ENCODE data around the gene SLITRK3.
"Not testable (repeated sequence)": the region's sequence is repeated elsewhere in the genome, so short reads cannot be mapped to it uniquely, and the experiment has no call there.

SLITRK3 gene

DNA sequence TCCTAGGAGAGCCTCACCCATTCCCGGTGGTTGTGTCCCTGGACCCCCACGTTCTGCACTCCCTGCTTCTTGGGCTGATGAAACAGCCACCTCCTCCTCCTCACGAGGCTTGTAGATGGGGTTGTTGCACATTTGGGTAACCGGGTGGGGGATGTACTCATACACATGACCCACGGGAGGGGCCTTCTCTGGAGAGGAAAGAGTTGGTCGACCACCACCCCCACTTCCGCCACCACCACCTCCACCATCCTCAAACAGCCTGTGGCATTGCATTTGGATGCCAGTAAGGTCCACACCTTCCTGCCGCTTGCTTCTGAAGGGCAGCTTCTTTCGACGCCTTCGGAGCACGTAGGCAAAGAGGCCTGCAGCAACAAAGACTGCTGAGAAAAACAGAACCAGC, 7.7 kb downstream of the SLITRK3 start:
- DNase-seq = no peak

DNA sequence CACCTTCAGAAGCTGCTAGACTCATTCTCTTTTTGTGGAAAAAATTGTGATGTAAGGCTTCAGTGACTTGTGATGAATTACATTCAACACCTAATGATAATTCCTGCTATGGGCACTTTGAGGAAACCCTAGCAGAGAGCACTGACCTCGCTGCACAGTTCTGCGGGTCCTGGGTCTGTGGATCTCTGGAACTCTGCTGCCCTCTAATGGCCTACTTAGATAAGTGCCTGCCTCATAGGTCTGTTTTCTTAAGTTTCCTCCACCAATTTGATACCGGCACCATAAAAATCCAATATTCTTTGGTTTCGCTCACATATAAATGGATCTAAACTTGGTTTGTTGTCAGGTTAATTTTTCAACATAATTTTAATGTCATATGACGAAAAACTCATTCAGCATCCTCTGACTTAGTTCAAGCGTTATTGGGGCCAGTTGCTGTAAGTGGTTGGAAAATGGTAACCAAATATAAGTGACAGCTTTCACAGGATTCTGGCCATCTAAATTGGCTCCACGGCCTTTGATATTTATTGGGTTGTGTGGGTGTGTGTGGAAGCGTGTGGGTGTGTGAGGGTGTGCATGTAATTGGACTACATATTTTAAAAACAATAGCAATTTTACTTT, 10.4 kb downstream of the SLITRK3 start:
- DNase-seq = no peak

- no peak for DNase-seq
Observed at GRCh38 chr3:165181556-165181955, 14.6 kb downstream of the SLITRK3 start.

DNA sequence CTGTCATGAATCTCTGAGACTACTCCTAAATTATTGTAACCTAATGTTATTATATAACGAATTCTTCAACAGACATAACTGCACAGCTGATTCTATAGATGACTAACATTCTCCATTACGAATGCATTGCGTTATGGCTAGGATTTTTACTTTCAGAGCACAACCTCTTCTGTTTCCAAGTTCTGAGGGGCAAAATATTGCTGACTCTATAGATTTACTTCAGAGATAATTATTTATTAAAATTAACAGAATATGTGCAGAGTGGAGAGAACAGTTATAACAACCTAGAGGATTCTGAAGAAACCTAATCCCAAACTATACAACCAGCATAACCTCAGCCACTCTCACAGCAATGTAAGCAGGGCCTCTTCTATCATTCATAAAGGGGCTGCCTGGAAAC, 25.9 kb downstream of the SLITRK3 start:
- DNase-seq = no peak

DNA sequence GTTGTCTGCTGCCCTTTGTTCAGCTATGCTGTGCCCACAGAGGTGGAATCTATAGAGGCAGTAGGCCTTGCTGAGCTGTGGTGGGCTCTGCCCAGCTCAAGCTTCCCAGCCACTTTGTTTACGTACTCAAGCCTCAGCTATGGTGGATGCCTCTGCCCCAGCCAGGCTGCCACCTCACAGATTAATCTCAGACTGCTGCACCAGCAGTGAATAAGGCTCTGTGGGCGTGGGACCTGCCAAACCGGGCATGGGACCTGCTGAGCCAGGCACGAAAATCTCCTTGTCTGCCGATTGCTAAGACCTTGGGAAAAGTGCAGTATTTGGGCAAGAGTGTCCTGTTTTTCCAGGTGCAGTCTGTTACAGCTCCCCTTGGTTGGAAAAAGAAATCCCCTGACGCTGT, 26.8 kb downstream of the SLITRK3 start:
- DNase-seq = no peak

DNA sequence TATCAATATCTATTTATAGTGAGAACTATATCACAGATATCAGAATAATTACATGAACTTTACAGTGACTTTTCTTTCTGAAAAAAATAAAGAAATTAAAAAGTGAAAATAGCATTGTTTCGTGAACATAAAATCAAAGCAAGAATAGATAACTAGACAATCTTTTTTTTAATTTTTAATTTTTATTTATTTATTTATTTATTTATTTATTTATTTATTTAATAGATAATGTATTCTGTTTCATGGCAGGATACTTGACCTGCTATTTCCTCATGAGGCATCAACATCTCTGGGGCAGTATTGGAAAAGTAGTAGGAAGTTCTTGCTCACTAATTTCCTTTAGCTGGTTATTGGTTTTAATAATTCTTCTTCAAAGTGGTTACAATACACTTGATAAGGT, 33.3 kb downstream of the SLITRK3 start:
- DNase-seq = no peak

GRCh38 chr3:165159760-165160421, 36.3 kb downstream of the SLITRK3 start:
- DNase-seq = no peak

- no peak for DNase-seq
Observed at GRCh38 chr3:165158011-165158410, 38.2 kb downstream of the SLITRK3 start.

DNA sequence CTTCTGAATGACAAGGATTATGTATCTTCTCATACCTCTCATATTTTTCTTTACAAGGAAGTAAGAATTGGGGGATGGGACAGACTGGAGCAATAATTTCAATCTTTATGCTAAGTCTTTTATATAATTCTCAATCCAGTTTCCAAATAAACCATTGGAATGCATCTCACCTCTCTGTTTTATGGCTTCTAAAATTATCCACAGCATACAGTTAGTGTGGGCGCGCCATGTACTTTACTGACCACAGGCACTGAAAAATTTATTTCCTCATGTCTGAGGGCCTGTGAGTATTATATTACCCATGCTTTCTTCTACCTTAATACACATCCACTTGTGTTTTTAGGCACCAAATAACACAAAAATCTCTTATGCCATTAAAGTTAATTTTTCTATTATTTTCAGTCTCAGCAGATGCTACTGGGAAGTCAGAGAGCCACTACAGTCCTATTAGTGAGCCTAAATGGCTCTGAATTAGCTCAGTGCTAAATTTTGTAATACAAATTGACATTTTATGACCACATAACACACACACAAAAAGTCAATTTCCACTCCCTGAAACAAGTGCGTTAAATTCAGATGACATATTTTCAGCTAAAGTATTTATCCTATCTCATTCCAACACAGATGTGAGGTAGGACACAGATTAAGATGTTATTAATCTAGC, 39.3 kb downstream of the SLITRK3 start:
- DNase-seq = no peak

GRCh38 chr3:165148876-165149441, 47.2 kb downstream of the SLITRK3 start:
- no peak for DNase-seq

GRCh38 chr3:165144271-165144670, 51.9 kb downstream of the SLITRK3 start:
- DNase-seq = no peak

GRCh38 chr3:165139918-165140317, 56.3 kb downstream of the SLITRK3 start:
- not testable (repeated sequence) for DNase-seq

Measured in GOT3 (cell line).